ENCODE measurements around the gene TMOD2. TPM values are rescaled to one million over a fixed set of nuclear protein-coding genes. Genes with fewer than 3 reads are reported as not detected.

TMOD2 gene
- total RNA-seq, 1 donor from 2014 or later, result 4.3 TPM

- H3K4me3 Mint-ChIP-seq (ENCODE audit: unreplicated experiment), result peak overlapping the region; percentile 26
- no peaks in the 10 kb centered on the region for H3K9me3 Mint-ChIP-seq (ENCODE audit: unreplicated experiment)
- H3K36me3 Mint-ChIP-seq (ENCODE audit: unreplicated experiment), result peaks cover 6% of the 10 kb centered on the region
- peaks cover 53% of the 10 kb centered on the region for H3K27me3 Mint-ChIP-seq (ENCODE audit: unreplicated experiment)
- no peak for DNase-seq (ENCODE audit: extremely low spot score, unreplicated experiment)
- no peak for TF ChIP-seq CTCF (IDR thresholded peaks at IDR 0.05)
- H3K4me1 Mint-ChIP-seq (ENCODE audit: unreplicated experiment), result peaks cover 12% of the 10 kb centered on the region
- H3K27ac Mint-ChIP-seq (ENCODE audit: unreplicated experiment), result no peak overlapping the region
Observed at GRCh38 chr15:51752888-51753287, 1.5 kb downstream of the TMOD2 start.

- Mint-ChIP-seq H3K9me3 (ENCODE audit: unreplicated experiment) (no peaks in the 10 kb centered on the region), H3K4me3 (ENCODE audit: unreplicated experiment) (no peak overlapping the region), H3K36me3 (ENCODE audit: unreplicated experiment) (peaks cover 6% of the 10 kb centered on the region), H3K27me3 (ENCODE audit: unreplicated experiment) (peaks cover 43% of the 10 kb centered on the region), H3K4me1 (ENCODE audit: unreplicated experiment) (peaks cover 20% of the 10 kb centered on the region), H3K27ac (ENCODE audit: unreplicated experiment) (no peak overlapping the region)
- no peak for DNase-seq (ENCODE audit: extremely low spot score, unreplicated experiment)
- TF ChIP-seq CTCF (IDR thresholded peaks at IDR 0.05), result no peak
Observed at GRCh38 chr15:51754267-51754666, 2.9 kb downstream of the TMOD2 start.

- Mint-ChIP-seq H3K27me3 (ENCODE audit: unreplicated experiment) (peaks cover 28% of the 10 kb centered on the region), H3K9me3 (ENCODE audit: unreplicated experiment) (peaks cover 9% of the 10 kb centered on the region), H3K27ac (ENCODE audit: unreplicated experiment) (no peak overlapping the region), H3K4me1 (ENCODE audit: unreplicated experiment) (peaks cover 22% of the 10 kb centered on the region), H3K36me3 (ENCODE audit: unreplicated experiment) (peaks cover 6% of the 10 kb centered on the region), H3K4me3 (ENCODE audit: unreplicated experiment) (no peak overlapping the region)
- DNase-seq (ENCODE audit: extremely low spot score, unreplicated experiment), result no peak
- no peak for TF ChIP-seq CTCF (IDR thresholded peaks at IDR 0.05)
Observed at GRCh38 chr15:51755790-51756189, 4.4 kb downstream of the TMOD2 start.

GRCh38 chr15:51756482-51756881 lies 5.1 kb downstream of the TMOD2 start:
- peaks cover 18% of the 10 kb centered on the region for H3K4me1 Mint-ChIP-seq (ENCODE audit: unreplicated experiment)
- H3K9me3 Mint-ChIP-seq (ENCODE audit: unreplicated experiment), result peaks cover 9% of the 10 kb centered on the region
- H3K27me3 Mint-ChIP-seq (ENCODE audit: unreplicated experiment), result peaks cover 24% of the 10 kb centered on the region
- no peak overlapping the region for H3K4me3 Mint-ChIP-seq (ENCODE audit: unreplicated experiment)
- DNase-seq (ENCODE audit: extremely low spot score, unreplicated experiment), result no peak
- H3K36me3 Mint-ChIP-seq (ENCODE audit: unreplicated experiment), result peaks cover 6% of the 10 kb centered on the region
- TF ChIP-seq CTCF (IDR thresholded peaks at IDR 0.05), result no peak
- H3K27ac Mint-ChIP-seq (ENCODE audit: unreplicated experiment), result no peak overlapping the region

GRCh38 chr15:51757450-51757849 lies 6.1 kb downstream of the TMOD2 start:
- Mint-ChIP-seq H3K27me3 (ENCODE audit: unreplicated experiment) (peaks cover 25% of the 10 kb centered on the region), H3K36me3 (ENCODE audit: unreplicated experiment) (peaks cover 6% of the 10 kb centered on the region), H3K27ac (ENCODE audit: unreplicated experiment) (no peak overlapping the region), H3K9me3 (ENCODE audit: unreplicated experiment) (peaks cover 9% of the 10 kb centered on the region), H3K4me1 (ENCODE audit: unreplicated experiment) (peaks cover 12% of the 10 kb centered on the region), H3K4me3 (ENCODE audit: unreplicated experiment) (no peak overlapping the region)
- TF ChIP-seq CTCF (IDR thresholded peaks at IDR 0.05), result no peak
- DNase-seq (ENCODE audit: extremely low spot score, unreplicated experiment), result no peak

Measured in osteocyte (in vitro differentiated cells).